ENCODE measurements around the gene TAS1R3. TPM values are rescaled to one million over a fixed set of nuclear protein-coding genes. Genes with fewer than 3 reads are reported as not detected.

The TAS1R3 gene
- total RNA-seq, 1 donor from 2014 or later: 0.50 TPM

- no peaks in the 10 kb centered on the region for H4K20me1 ChIP-seq (ENCODE audit: insufficient read depth, low read length)
- Mint-ChIP-seq H3K4me3 (ENCODE audit: unreplicated experiment) (no peak overlapping the region), H3K9me3 (ENCODE audit: unreplicated experiment) (no peaks in the 10 kb centered on the region), H3K27ac (ENCODE audit: unreplicated experiment) (peak overlapping the region; percentile 47), H3K27me3 (ENCODE audit: low read depth, unreplicated experiment) (peaks cover 2% of the 10 kb centered on the region), H3K4me1 (ENCODE audit: low read depth, unreplicated experiment) (no peaks in the 10 kb centered on the region), H3K36me3 (ENCODE audit: low read depth, unreplicated experiment) (no peaks in the 10 kb centered on the region)
- FAIRE-seq: no peak
- peak; percentile 75 for DNase-seq (ENCODE audit: low read depth)
- no peak overlapping the region for H3K27ac ChIP-seq (ENCODE audit: low read depth, low read length)
- peaks cover 6% of the 10 kb centered on the region for H3K4me1 ChIP-seq (ENCODE audit: insufficient read depth, low read length)
- no peaks in the 10 kb centered on the region for H3K79me2 ChIP-seq (ENCODE audit: insufficient read depth, low read length)
- no peak overlapping the region for H2AFZ ChIP-seq (ENCODE audit: low read depth, low read length)
- no peaks in the 10 kb centered on the region for H3K27me3 ChIP-seq (ENCODE audit: insufficient read depth, low read length)
- H3K9ac ChIP-seq (ENCODE audit: low read length): no peak overlapping the region
- TF ChIP-seq EZH2 (IDR thresholded peaks at IDR 0.05; ENCODE audit: insufficient read depth, low read length) (no peak), CTCF (IDR thresholded peaks at IDR 0.05; ENCODE audit: insufficient read depth, low read depth, low read length) (no peak)
- H3K4me2 ChIP-seq (ENCODE audit: low read length): no peak overlapping the region
- H3K36me3 ChIP-seq (ENCODE audit: insufficient read depth, low read length): no peaks in the 10 kb centered on the region
- H3K9me3 ChIP-seq (ENCODE audit: insufficient read depth, low read depth, low read length): no peaks in the 10 kb centered on the region
- no peak overlapping the region for H3K4me3 ChIP-seq (ENCODE audit: insufficient read depth, low read depth, low read length)
Observed at GRCh38 chr1:1282998-1283397, 48.1 kb upstream of the TAS1R3 start.

GRCh38 chr1:1283821-1284220, 47.3 kb upstream of the TAS1R3 start:
- H3K27me3 Mint-ChIP-seq (ENCODE audit: low read depth, unreplicated experiment): peaks cover 2% of the 10 kb centered on the region
- H3K36me3 Mint-ChIP-seq (ENCODE audit: low read depth, unreplicated experiment): no peaks in the 10 kb centered on the region

More at GRCh38 chr1:1283821-1284220, 47.3 kb upstream of the TAS1R3 start:
- Mint-ChIP-seq H3K4me3 (ENCODE audit: unreplicated experiment) (no peak overlapping the region), H3K4me1 (ENCODE audit: low read depth, unreplicated experiment) (no peaks in the 10 kb centered on the region), H3K27ac (ENCODE audit: unreplicated experiment) (no peak overlapping the region), H3K9me3 (ENCODE audit: unreplicated experiment) (no peaks in the 10 kb centered on the region)
- no peak overlapping the region for H3K4me3 ChIP-seq (ENCODE audit: insufficient read depth, low read depth, low read length)
- peaks cover 6% of the 10 kb centered on the region for H3K4me1 ChIP-seq (ENCODE audit: insufficient read depth, low read length)
- no peaks in the 10 kb centered on the region for H3K27me3 ChIP-seq (ENCODE audit: insufficient read depth, low read length)
- H4K20me1 ChIP-seq (ENCODE audit: insufficient read depth, low read length): no peaks in the 10 kb centered on the region
- no peak overlapping the region for H3K9ac ChIP-seq (ENCODE audit: low read length)
- no peak for TF ChIP-seq CTCF (IDR thresholded peaks at IDR 0.05; ENCODE audit: insufficient read depth, low read depth, low read length)
- TF ChIP-seq EZH2 (IDR thresholded peaks at IDR 0.05; ENCODE audit: insufficient read depth, low read length): no peak
- H3K9me3 ChIP-seq (ENCODE audit: insufficient read depth, low read depth, low read length): no peaks in the 10 kb centered on the region
- no peak for DNase-seq (ENCODE audit: low read depth)
- H2AFZ ChIP-seq (ENCODE audit: low read depth, low read length): no peak overlapping the region
- H3K27ac ChIP-seq (ENCODE audit: low read depth, low read length): no peak overlapping the region
- no peaks in the 10 kb centered on the region for H3K79me2 ChIP-seq (ENCODE audit: insufficient read depth, low read length)
- FAIRE-seq: no peak
- H3K4me2 ChIP-seq (ENCODE audit: low read length): no peak overlapping the region
- no peaks in the 10 kb centered on the region for H3K36me3 ChIP-seq (ENCODE audit: insufficient read depth, low read length)

Data from astrocyte (in vitro differentiated cells and primary cell).